GM21526 (cell line): ENCODE data around the gene LILRA1.
"Not testable (repeated sequence)": the region's sequence is repeated elsewhere in the genome, so short reads cannot be mapped to it uniquely, and the experiment has no call there.

Source experiments
- ATAC-seq: cut with Tn5 transposase; IDR thresholded peaks from one replicate; pipeline ENCODE4 v1.9.1; 2021; ENCODE audit warnings: moderate library complexity; ENCODE audit not compliant: unreplicated experiment, low FRiP score

The LILRA1 gene

DNA sequence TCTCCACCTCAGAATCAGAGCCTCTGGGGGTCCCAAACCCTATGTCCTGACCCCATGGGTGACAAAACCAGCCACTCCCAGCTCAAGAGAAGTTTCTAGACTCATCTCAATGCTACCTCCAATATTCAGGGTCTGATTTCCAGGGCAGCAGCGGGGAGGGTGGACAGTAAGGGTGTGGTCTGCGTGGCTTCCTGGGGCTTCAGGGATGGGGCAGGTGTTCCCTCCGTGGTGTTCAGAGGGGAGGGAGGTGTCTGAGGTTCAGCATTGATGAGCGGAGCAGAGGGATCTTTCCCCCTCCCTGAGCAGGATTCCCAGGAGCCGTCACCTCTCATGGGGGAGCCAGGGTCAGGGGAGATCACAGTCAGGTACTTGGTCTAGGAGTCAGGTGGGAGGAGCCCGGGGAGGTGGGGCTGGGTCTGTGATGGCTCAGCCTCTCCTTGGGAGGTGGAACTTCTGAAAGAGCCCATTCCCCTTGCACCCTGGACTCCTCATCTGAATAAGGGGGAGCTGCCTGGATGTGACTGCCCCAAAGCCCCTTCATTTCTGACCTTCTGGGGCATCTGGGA is 16.9 kb upstream of the LILRA1 start:
- ATAC-seq, result no peak

DNA sequence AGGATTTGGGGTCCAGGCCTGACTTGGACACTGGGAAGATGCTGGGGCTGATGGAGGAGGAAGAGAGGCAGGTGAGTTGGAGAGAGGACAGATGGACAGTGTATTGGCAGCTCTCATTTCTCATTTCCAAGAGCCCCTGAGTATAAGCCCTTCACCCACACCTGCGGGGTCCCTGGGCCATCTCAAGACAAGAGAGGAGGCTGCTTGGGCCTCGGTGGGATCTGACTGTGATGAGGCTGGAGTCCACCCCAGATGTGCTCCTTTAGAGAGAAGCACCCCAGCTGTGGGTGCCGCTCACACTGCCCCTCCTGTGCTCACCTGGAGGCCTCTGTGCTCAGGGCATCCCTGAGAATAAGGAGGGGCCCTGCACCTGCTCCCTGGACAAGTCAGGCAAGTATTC is 16.1 kb upstream of the LILRA1 start:
- ATAC-seq, result no peak

DNA sequence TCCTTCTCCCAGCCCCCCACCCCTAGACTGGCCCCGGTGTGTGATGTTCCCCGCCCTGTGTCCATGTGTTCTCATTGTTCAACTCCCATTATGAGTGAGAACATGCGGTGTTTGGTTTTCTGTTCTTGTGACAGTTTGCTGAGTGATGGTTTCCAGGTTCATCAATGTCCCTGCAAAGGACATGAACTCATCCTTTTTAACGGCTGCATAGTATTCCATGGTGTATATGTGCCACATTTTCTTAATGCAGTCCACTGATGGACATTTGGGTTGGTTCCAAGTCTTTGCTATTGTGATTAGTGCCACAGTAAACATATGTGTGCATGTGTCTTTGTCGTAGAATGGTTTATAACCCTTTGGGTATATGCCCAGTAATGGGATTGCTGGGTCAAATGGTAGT is 15.2 kb upstream of the LILRA1 start:
- ATAC-seq, result not testable (repeated sequence)

DNA sequence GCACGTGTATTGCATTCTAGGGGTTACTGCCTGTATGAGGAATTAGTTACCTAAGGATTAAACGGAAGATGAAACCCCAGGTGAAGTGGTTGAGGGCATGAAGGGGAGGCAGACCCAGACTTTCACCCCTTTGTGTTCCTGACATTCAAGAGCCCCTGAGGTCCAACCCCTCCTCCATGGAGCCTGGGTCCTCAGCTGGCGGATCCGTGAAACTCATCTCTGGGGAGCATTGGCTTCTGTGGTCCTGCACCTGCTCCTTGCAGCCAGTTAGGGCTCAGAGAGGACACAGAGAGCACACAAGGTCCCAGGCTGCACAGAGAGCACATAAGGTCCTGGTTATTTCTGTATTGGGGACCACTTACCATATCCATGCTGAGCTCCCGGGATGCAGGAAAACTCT is 7.0 kb upstream of the LILRA1 start:
- ATAC-seq, result no peak

DNA sequence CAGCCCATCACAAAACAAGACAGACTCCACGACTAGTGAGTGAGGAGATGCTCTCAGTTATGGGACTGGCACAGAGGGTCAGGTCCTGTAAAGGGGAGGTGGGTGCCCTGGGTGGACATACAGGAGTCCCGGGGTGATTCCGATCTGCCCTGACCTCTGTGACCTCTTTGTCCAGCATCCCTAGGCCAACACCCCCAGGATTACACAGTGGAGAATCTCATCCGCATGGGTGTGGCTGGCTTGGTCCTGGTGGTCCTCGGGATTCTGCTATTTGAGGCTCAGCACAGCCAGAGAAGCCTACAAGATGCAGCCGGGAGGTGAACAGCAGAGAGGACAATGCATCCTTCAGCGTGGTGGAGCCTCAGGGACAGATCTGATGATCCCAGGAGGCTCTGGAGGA is 6.4 kb upstream of the LILRA1 start:
- ATAC-seq, result no peak

DNA sequence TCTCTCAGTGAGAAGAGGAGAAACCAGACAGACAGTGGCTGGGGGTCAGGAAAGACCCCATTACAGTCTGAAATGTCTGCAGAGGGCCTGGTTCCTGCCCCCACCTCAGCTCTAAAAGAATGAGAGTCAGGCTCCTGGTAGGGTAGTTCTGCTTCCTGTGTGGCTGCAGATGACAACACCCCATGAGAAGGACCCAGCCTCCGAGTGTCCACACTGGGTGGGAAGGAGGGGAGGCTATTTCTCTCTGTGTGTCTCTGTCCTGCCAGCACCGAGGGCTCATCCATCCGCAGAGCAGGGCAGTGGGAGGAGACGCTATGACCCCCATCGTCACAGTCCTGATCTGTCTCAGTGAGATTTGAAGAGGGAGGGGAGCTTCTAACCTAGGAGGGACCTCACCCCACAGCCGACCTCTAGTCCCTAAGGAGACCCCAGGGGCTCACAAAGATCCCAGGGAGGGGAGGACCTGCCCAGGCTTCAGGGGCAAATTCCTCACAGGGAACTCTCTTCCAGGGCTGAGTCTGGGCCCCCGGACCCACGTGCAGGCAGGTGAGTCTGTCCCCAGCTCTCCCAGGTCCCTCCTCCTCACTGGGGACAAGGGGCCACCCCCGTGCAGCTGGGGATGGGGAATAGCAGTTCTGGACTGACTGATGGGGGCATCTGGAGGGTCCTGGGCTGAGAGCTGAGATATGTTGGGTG is 647 bp downstream of the LILRA1 start:
- not testable (repeated sequence) for ATAC-seq

DNA sequence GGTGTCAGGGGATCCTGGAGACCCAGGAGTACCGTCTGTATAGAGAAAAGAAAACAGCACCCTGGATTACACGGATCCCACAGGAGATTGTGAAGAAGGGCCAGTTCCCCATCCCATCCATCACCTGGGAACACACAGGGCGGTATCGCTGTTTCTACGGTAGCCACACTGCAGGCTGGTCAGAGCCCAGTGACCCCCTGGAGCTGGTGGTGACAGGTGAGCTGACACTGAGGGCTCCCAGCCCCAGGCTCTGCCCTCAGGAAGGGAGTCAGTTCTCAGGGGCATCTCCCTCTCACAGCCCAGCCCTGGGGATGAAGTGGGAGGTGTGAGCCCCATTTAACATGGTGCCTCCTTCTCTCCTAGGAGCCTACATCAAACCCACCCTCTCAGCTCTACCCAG is 1.3 kb downstream of the LILRA1 start:
- ATAC-seq, result no peak

DNA sequence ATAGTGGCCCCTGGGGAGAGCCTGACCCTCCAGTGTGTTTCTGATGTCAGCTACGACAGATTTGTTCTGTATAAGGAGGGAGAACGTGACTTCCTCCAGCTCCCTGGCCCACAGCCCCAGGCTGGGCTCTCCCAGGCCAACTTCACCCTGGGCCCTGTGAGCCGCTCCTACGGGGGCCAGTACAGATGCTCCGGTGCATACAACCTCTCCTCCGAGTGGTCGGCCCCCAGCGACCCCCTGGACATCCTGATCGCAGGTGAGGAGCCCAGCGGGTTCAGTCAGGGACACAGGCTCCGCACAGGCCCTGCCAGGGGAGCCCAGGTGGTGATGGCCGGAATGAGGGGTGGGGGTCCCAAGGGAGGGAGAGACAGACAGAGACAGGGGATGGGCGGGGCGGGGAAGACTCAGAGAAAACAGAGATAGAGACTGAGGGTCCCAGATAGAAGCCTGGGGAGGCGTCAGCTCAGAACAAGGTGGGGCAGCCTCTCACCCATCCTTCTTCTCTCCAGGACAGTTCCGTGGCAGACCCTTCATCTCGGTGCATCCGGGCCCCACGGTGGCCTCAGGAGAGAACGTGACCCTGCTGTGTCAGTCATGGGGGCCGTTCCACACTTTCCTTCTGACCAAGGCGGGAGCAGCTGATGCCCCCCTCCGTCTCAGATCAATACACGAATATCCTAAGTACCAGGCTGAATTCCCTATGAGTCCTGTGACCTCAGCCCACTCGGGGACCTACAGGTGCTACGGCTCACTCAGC is 2.4 kb downstream of the LILRA1 start:
- ATAC-seq, result not testable (repeated sequence)

DNA sequence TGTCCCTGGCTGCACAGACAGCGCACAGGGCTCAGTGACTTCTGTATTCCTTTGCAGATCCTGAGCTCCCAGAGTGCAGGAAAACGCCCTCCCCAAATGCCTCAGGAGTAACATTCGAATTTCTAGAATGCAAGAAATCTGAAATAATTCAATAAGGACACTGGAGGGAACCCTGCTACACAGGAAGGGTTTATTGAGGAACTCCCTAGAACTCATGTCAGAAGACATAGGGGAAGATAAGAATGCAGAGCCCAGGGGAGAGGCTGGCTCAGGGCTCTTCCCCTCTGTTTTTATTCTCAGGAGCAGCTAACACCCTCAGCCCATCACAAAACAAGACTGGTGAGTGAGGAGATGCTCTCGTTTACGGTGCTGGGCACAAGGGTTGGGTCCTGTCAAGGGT is 6.8 kb downstream of the LILRA1 start:
- no peak for ATAC-seq

DNA sequence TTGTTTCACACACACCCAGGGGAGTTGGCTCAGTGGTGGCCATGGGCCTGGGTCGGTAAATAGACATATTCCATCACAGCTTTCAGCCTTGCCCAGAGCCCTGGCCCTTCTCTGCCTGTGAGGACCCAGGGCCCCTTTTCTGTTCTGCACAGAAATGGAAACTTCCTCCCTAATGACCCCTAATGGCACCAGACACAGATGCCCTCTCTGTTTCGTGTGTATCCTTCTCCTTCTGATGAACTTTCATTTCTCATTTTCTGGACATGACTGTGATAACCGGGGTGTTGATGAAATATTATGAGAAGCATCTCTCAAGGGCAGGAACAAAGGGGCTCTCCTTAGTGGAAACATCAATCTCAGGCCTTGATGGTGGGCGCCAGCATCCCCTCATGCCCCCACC is 12.8 kb downstream of the LILRA1 start:
- no peak for ATAC-seq

DNA sequence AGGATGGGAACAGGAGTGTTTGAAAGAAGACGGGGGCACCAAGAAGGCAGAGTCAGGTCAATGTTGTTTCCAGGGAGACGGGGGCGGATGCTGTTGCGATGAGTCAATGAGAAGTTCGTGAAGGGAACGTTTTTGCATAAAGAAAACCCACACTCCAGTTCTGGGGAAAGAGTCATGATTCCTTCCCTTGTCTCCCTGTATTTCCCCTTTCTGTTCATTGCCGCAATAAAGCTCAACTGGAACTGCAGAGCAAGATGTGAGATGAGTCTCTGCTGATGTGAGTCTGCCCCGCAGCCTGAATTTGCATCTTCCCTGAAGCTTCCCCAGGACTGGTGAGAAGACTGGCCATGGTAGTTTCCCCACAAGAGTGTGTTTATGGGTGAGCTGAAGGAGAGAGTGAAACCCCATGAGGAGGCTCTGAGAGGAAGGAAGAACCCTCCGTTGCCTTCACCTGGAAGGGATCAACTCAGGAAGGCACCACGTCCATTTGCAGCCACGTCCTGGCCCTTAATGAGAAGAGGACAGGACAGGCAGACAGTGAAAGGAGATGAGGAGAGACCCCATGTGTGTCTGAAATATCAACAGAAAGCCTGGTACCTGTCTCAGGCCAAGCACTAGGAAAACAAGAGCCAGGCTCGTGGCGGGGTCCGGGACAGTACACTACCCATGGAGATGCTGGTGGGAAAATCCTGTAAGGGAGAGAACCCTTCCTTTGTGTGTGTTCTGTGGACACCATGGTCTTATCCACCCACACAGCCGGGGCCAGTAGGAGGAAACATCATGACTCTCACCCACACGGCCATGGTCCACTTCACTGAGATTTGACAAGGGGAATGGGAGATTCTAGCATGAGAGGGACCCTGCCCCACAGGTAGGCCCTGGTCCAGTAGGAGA is 13.7 kb downstream of the LILRA1 start:
- no peak for ATAC-seq

DNA sequence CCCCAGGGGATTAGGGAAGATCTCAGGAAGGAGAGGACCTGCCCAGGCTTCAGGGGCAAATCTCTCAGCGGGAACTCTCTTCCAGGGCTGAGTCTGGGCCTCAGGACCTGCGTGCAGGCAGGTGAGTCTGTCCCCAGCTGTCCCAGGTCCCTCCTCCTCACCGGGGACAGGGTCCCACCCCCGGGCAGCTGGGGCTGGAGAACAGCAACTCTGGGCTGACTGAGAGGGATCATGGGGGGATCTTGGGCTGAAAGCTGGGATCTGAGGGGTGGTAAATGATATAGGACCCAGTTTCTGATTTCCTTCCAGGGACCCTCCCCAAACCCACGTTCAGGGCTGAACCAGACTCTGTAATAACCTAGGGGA is 14.3 kb downstream of the LILRA1 start:
- no peak for ATAC-seq

DNA sequence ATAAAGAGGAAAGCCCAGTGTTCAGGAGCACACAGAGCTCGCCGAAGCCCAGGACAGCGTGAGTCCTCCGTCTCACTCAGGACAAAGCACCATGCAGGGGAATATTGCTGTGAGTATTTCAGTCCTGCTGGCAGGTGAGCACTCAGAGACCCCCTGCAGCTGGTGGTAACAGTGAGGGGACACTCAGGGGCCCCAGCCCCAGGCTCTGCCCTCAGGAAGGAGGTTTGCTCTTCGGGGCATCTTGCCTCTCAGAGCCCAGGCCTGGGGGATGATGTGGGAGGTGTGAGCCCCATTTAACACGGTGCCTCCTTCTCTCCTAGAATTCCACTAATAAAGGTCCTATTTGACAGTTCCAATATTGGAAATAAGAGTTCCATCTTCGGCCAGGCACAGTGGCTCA is 14.8 kb downstream of the LILRA1 start:
- ATAC-seq, result no peak

DNA sequence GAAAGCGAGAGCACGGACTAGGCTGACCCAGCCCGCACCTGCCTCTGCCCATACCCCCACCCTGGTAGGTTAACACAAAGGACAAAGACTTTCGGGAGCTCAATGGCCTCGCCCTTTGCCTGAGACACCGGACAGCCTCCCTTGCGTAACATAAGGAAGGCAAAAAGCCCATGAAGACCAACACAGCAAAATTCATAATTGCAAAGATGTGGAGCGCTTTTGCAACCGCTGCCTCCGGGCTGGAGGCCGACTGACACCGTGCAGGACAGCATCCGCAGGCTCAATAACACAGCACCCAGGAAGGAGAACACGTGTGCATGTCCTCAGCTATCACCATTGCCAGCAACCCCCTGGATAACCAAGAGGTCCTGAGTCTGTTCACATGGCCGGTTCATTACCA is 15.4 kb downstream of the LILRA1 start:
- no peak for ATAC-seq

DNA sequence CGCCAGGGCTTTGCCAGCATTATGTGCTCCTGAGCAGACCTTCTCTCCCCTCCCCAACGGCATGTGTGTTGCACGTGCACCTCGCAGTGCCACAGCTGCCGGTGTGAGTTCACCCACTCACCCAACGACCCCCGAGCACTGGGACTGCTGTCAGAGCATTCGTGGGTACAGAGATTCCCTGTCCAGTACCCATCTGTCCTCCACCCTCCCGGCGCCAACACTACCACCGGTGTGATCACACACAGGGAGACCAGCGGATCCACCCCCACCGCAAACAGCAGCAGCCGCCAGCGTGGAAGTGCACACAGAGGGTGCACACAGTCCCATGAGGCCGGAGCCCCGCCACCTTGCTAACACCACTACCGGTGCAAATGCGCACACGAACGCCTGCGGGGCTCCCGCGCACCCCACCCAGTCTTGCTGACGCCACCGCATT is 15.9 kb downstream of the LILRA1 start:
- ATAC-seq, result no peak

DNA sequence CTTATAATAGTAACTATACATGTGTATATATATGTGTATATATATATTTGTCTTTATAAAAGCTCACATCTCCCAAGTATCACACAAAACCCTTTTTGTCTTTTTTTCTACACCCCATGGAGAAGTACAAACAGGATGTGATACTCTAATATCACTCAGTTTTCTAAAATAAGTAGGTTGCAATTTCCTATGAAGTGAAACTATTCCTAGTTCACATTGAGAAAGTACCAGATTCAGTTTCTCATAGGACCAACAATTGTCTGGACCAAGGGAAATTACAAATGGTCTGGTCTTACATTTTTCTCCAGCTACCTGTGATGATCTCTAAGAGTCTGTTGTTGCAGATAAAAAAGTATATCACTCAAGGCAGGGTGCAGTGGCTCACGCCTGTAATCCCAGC is 19.0 kb downstream of the LILRA1 start:
- no peak for ATAC-seq

DNA sequence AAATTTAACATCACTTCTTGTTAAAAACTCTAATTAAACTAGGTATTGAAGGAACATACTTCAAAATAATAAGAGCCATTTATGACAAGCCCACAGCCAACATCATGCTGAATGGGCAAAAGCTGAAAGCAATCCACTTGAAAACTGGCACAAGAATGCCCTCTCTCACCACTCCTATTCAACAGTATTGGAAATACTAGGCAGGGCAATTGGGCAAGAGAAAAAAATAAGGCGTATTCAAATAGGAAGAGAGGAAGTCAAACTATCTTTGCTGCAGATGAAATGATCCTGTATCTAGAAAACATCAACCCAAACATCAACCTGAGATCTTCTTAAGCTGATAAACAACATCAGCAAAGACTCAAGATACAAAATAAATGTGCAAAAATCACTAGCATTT is 21.3 kb downstream of the LILRA1 start:
- ATAC-seq, result no peak

DNA sequence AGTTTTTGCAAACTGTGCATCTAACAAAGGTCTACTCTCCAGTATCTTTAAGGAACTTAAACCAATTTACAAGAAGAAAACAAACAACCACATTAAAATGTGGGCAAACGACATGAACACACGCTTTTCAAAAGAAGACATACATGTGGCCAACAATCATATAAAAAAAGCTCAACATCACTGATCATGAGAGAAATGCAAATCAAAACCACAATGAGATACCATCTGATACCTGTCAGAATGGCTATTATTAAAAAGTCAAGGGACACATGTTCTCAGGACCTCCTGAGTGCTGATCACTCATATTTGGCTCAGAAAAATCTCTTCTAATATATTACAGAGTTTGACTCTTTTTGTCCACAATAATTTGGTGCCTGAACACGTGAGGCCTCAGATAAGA is 22.6 kb downstream of the LILRA1 start:
- ATAC-seq, result peak; percentile 39

DNA sequence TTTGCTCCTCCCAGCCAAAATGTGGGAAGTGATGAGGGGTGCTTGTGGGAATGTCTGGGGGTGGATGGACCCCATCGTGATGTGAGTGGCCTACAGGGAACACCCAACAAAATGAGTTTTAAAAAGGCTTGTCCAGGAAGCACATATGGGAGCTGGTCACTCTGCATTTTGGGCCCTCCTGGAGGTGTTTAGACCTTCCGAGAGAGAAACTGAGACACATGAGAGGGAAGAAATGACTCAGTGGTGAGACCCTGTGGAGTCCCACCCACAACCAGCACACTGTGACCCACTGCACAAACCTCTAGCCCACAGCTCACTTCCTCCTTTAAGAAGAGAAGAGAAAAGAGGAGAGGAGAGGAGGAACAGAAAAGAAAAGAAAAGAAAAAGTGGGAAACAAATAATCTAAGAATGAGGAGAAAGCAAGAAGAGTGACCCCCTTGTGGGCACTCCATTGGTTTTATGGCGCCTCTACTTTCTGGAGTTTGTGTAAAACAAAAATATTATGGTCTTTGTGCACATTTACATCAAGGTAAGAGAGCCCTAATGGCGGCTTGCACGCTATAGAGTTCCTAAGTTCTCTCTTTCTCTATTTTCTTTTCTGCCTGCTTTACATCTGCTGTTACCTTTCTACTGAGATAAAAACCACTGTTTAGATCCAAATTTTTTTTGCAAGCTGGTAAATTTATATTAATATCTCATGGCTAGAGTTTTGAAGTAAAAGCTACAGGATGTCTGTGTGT is 23.6 kb downstream of the LILRA1 start:
- no peak for ATAC-seq

DNA sequence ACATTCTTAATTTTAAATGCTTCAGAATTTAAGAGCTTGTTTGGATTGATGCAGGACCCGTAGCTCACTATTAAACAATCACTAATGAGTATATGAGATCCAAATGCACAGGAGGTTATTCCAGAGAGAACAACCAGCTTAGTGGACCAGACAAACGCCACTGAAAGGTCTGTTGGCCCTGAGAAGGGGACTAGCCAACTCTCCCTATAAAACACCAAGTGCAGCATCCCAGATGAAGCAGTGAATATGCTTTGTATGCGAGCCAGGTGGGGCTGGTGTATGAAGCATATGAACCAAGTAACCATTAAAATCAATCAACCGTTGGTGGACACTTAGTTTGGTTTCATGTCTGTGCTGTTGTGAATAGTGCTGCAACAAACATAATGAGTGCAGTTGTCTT is 27.0 kb downstream of the LILRA1 start:
- no peak for ATAC-seq
